ENCODE results near the gene AFMID. TPM values are rescaled to one million over a fixed set of nuclear protein-coding genes. Genes with fewer than 3 reads are reported as not detected.

The AFMID gene
- polyA plus RNA-seq, 3 donors = 7.1 to 45.7 (median 14.2) TPM

DNA sequence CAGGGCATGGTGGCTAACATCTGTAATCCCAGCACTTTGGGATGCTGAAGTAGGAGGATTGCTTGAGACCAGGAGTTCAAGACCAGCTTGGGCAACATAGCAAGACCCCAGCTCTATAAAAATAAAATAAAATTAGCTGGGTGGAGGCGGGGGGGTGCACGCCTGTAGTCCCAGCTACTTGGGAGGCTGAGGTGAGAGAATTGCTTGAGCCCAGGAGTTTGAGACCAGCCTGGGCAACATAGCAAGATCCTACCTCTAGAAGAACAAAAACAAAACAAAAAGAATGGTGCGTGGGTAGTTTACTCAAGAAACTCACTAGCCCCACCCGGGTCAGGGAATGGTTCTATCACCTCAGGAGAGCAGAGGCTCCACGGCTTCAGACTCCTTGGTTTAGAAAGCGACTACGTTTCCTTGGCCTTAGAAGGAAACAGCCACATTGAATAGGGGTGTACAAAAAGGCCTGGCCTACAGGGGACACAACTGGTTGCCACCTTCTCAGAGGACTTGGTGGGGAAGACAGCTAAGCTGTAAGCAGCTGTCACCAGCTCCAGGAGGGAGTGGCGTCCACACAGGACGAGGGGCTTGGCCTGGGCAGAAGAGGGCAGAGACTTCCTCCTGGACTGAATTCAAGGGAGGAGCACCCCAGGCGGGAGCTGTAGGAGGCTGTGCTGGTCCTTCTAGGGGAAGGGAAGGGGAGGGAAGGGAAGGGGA is 1.0 kb upstream of the AFMID start:
- H3K4me3 Mint-ChIP-seq = peak overlapping the region; percentile 78 to 87
- no peak overlapping the region for H3K27ac ChIP-seq (ENCODE audit: low read depth in 1 of 2, low read length in 2 of 2)

DNA sequence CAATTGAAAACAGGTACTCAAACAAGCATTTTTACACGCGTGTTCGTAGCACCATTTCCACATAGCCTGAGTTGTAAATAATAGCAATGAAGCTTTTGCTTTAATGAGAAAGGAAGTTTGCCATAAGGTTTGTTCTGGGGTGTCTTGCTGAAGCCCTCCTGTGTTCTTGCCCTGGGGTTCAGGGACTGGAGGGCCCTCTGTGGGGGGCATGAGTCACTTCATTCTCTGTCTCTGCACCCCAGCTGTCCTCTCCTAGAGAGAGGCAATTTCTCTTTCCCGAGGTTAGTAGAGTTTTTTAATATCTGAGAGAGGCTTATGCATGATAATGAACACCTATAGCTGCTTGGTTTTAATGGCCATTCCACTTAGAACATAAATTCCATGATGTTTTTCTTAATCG is 9.6 kb downstream of the AFMID start:
- Histone ChIP-seq H3K27ac (ENCODE audit: low read depth in 1 of 2, low read length in 2 of 2) (peak overlapping the region in 1 of 2 donors; percentile 84), H2AFZ (ENCODE audit: insufficient read depth, low read depth, low read length, poor library complexity, severe bottlenecking) (no peak overlapping the region), H3K4me2 (replicated peaks; ENCODE audit: extremely low read depth, low read length, poor library complexity, severe bottlenecking) (no peak overlapping the region), H3K36me3 (replicated peaks in 1 of 2; ENCODE audit: control insufficient read depth in 1 of 2, insufficient read depth in 2 of 2, low read length in 2 of 2) (peaks cover 8 to 28% of the 10 kb centered on the region in 2 donors), H3K4me1 (ENCODE audit: control insufficient read depth in 1 of 2, insufficient read depth in 2 of 2, low read length in 2 of 2) (peaks cover 28 to 30% of the 10 kb centered on the region in 2 donors), H3K79me2 (ENCODE audit: insufficient read depth, low read length) (no peaks in the 10 kb centered on the region), H3K9ac (ENCODE audit: insufficient read depth, low read length, poor library complexity, severe bottlenecking) (no peak overlapping the region), H3K27me3 (ENCODE audit: control insufficient read depth in 2 of 2, insufficient read depth in 2 of 2, low read length in 2 of 2) (no peaks in the 10 kb centered on the region), H4K20me1 (ENCODE audit: insufficient read depth, low read length) (no peaks in the 10 kb centered on the region), H3K9me3 (replicated peaks in 1 of 2; ENCODE audit: control insufficient read depth in 1 of 2, insufficient read depth in 1 of 2, low read length in 2 of 2) (peaks cover 0 to 4% of the 10 kb centered on the region in 2 donors), H3K4me3 (replicated peaks in 1 of 3; ENCODE audit: low read depth in 2 of 3, low read length in 3 of 3) (no peak overlapping the region)
- DNase-seq = no peak
- TF ChIP-seq CTCF (IDR thresholded peaks at IDR 0.05) = no peak
- peaks cover 17 to 40% of the 10 kb centered on the region in 2 donors for H3K36me3 Mint-ChIP-seq
- 100% methylated on average over 2 of the region's 5 CpGs for WGBS (ENCODE audit: insufficient coverage)
- H3K9me3 Mint-ChIP-seq = peaks cover 0 to 3% (median 0%) of the 10 kb centered on the region in 7 donors
- intact Hi-C loops (cut with micrococcal nuclease) = no loop called here
- peak overlapping the region in 1 of 7 donors; percentile 47 for H3K27ac Mint-ChIP-seq
- no peaks in the 10 kb centered on the region for H3K27me3 Mint-ChIP-seq (ENCODE audit: low read depth in 3 of 3)
- H3K4me3 Mint-ChIP-seq = no peak overlapping the region
- peaks cover 21% of the 10 kb centered on the region for H3K4me1 Mint-ChIP-seq

More for the DNA sequence above, 1.0 kb upstream of the AFMID start:
- H2AFZ ChIP-seq (ENCODE audit: insufficient read depth, low read depth, low read length, poor library complexity, severe bottlenecking) = peak overlapping the region; percentile 83
- Mint-ChIP-seq H3K9me3 (peaks cover 0 to 3% (median 0%) of the 10 kb centered on the region in 7 donors), H3K27me3 (ENCODE audit: low read depth in 3 of 3) (peaks cover 0 to 2% (median 0%) of the 10 kb centered on the region in 3 donors), H3K27ac (peak overlapping the region in 3 of 7 donors; percentile 30 to 69 (median 57)), H3K36me3 (peaks cover 15 to 42% of the 10 kb centered on the region in 2 donors), H3K4me1 (peaks cover 37% of the 10 kb centered on the region)
- intact Hi-C loops (cut with micrococcal nuclease) = loop anchor here in 1 of 2 donors (5.0 kb wide), 1 partner anchor 44 kb away; no protein-coding TSS in a partner anchor
- peak overlapping the region; percentile 98 for H3K4me2 ChIP-seq (replicated peaks; ENCODE audit: extremely low read depth, low read length, poor library complexity, severe bottlenecking)
- H4K20me1 ChIP-seq (ENCODE audit: insufficient read depth, low read length) = no peaks in the 10 kb centered on the region
- H3K9me3 ChIP-seq (replicated peaks in 1 of 2; ENCODE audit: control insufficient read depth in 1 of 2, insufficient read depth in 1 of 2, low read length in 2 of 2) = no peaks in the 10 kb centered on the region
- peaks cover 54% of the 10 kb centered on the region for H3K79me2 ChIP-seq (ENCODE audit: insufficient read depth, low read length)
- peak overlapping the region in 2 of 3 experiments; percentile 66 to 84 for H3K4me3 ChIP-seq (replicated peaks in 1 of 3; ENCODE audit: low read depth in 2 of 3, low read length in 3 of 3)
- peak in 1 of 3 donors; percentile 15 for DNase-seq
- H3K4me1 ChIP-seq (ENCODE audit: control insufficient read depth in 1 of 2, insufficient read depth in 2 of 2, low read length in 2 of 2) = peaks cover 33 to 44% of the 10 kb centered on the region in 2 donors
- no peak for TF ChIP-seq CTCF (IDR thresholded peaks at IDR 0.05)
- peaks cover 2 to 8% of the 10 kb centered on the region in 2 donors for H3K36me3 ChIP-seq (replicated peaks in 1 of 2; ENCODE audit: control insufficient read depth in 1 of 2, insufficient read depth in 2 of 2, low read length in 2 of 2)
- 36% methylated on average over 4 of the region's 10 CpGs for WGBS (ENCODE audit: insufficient coverage)
- H3K9ac ChIP-seq (ENCODE audit: insufficient read depth, low read length, poor library complexity, severe bottlenecking) = no peak overlapping the region
- no peaks in the 10 kb centered on the region for H3K27me3 ChIP-seq (ENCODE audit: control insufficient read depth in 2 of 2, insufficient read depth in 2 of 2, low read length in 2 of 2)
